ENCODE measurements around the gene BDH1.

GRCh38 chr3:197562398-197563251 is 6.9 kb upstream of the BDH1 start:
- TF ChIP-seq, protein P1, sequence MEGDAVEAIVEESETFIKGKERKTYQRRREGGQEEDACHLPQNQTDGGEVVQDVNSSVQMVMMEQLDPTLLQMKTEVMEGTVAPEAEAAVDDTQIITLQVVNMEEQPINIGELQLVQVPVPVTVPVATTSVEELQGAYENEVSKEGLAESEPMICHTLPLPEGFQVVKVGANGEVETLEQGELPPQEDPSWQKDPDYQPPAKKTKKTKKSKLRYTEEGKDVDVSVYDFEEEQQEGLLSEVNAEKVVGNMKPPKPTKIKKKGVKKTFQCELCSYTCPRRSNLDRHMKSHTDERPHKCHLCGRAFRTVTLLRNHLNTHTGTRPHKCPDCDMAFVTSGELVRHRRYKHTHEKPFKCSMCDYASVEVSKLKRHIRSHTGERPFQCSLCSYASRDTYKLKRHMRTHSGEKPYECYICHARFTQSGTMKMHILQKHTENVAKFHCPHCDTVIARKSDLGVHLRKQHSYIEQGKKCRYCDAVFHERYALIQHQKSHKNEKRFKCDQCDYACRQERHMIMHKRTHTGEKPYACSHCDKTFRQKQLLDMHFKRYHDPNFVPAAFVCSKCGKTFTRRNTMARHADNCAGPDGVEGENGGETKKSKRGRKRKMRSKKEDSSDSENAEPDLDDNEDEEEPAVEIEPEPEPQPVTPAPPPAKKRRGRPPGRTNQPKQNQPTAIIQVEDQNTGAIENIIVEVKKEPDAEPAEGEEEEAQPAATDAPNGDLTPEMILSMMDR (IDR thresholded peaks at IDR 0.05; ENCODE audit: borderline replicate concordance, extremely low read depth, low read length, poor library complexity, severe bottlenecking) = no peak
- TF ChIP-seq EZH2 (IDR thresholded peaks at IDR 0.05; ENCODE audit: borderline replicate concordance, low read depth, low read length, severe bottlenecking) = no peak

All from DND-41 (cell line).